Trophoblast cell (in vitro differentiated cells and primary cell): ENCODE measurements around the gene FKBP7.

Experiments
- DNase-seq, 2 donors: peaks; one replicate each; pipeline ENCODE4 v3.0.0-alpha.2; 2016
- H2AFZ ChIP-seq: 2 replicates; pipeline ENCODE4 v1.6.1; 2013; ENCODE audit warnings: low read length, moderate library complexity, mild to moderate bottlenecking; ENCODE audit not compliant: insufficient read depth, poor library complexity
- H2AK5ac ChIP-seq: 2 replicates; pipeline ENCODE4 v1.6.1; 2013; ENCODE audit warnings: mild to moderate bottlenecking, low read length
- H2BK120ac ChIP-seq: 2 replicates; pipeline ENCODE4 v1.6.1; 2013; ENCODE audit warnings: low read length, mild to moderate bottlenecking, moderate library complexity; ENCODE audit not compliant: insufficient read depth, poor library complexity
- H2BK12ac ChIP-seq: 2 replicates; pipeline ENCODE4 v1.6.1; 2013; ENCODE audit warnings: mild to moderate bottlenecking, low read length, moderate library complexity
- H2BK5ac ChIP-seq: 2 replicates; pipeline ENCODE4 v1.6.1; 2013; ENCODE audit warnings: low read length, low read depth, moderate library complexity, mild to moderate bottlenecking; ENCODE audit not compliant: poor library complexity
- H3K14ac ChIP-seq: 2 replicates; pipeline ENCODE4 v1.6.1; 2013; ENCODE audit warnings: mild to moderate bottlenecking, low read length
- H3K18ac ChIP-seq: 2 replicates; pipeline ENCODE4 v1.6.1; 2013; ENCODE audit warnings: mild to moderate bottlenecking, low read length
- H3K23ac ChIP-seq: 2 replicates; pipeline ENCODE4 v1.6.1; 2013; ENCODE audit warnings: low read length
- H3K27ac ChIP-seq: 2 replicates; pipeline ENCODE4 v1.5.1; 2013; ENCODE audit warnings: low read depth, mild to moderate bottlenecking, inconsistent platforms, low read length, moderate library complexity
- H3K27me3 ChIP-seq: 2 replicates; pipeline ENCODE4 v1.6.1; 2013; ENCODE audit warnings: inconsistent platforms, mild to moderate bottlenecking, low read length, moderate library complexity; ENCODE audit not compliant: insufficient read depth
- H3K36me3 ChIP-seq, 2 experiments: 1 replicate in 1 of 2; 2 replicates in 1 of 2; pipeline ENCODE4 v1.6.1; 2013; ENCODE audit warnings: low read length in 2 of 2, mild to moderate bottlenecking in 2 of 2, moderate library complexity in 1 of 2; ENCODE audit not compliant: insufficient read depth in 2 of 2, control insufficient read depth in 1 of 2
- H3K4ac ChIP-seq: 2 replicates; pipeline ENCODE4 v1.6.1; 2013; ENCODE audit warnings: low read depth, mild to moderate bottlenecking, low read length, moderate library complexity
- H3K4me1 ChIP-seq, 2 experiments: 1 replicate in 1 of 2; 2 replicates in 1 of 2; pipeline ENCODE4 v1.6.1; 2013; ENCODE audit warnings: low read length in 2 of 2, mild to moderate bottlenecking in 2 of 2, moderate library complexity in 1 of 2; ENCODE audit not compliant: insufficient read depth in 2 of 2, control insufficient read depth in 1 of 2
- H3K4me2 ChIP-seq: 2 replicates; pipeline ENCODE4 v1.6.1; 2013; ENCODE audit warnings: inconsistent platforms, mild to moderate bottlenecking, low read length, moderate library complexity
- H3K4me3 ChIP-seq: 2 replicates; pipeline ENCODE4 v1.5.1; 2013; ENCODE audit warnings: mild to moderate bottlenecking, low read depth, low read length, inconsistent platforms
- H3K79me1 ChIP-seq: one replicate; pipeline ENCODE4 v1.6.1; 2013; ENCODE audit warnings: low read length
- H3K79me2 ChIP-seq: 2 replicates; pipeline ENCODE4 v1.6.1; 2013; ENCODE audit warnings: low read length, mild to moderate bottlenecking; ENCODE audit not compliant: control insufficient read depth, insufficient read depth, poor library complexity
- H3K9ac ChIP-seq: 2 replicates; pipeline ENCODE4 v1.6.1; 2013; ENCODE audit warnings: mild to moderate bottlenecking, low read length
- H3K9me3 ChIP-seq: 2 replicates; pipeline ENCODE4 v1.6.1; 2013; ENCODE audit warnings: low read depth, mild to moderate bottlenecking, control low read depth, inconsistent platforms, low read length; ENCODE audit not compliant: insufficient read depth
- H4K12ac ChIP-seq: 2 replicates; pipeline ENCODE4 v1.6.1; 2013; ENCODE audit warnings: low read depth, mild to moderate bottlenecking, low read length, moderate library complexity
- H4K8ac ChIP-seq: 2 replicates; pipeline ENCODE4 v1.6.1; 2013; ENCODE audit warnings: low read depth, mild to moderate bottlenecking, low read length, moderate library complexity
- H4K91ac ChIP-seq: one replicate; pipeline ENCODE4 v1.6.1; 2013; ENCODE audit warnings: low read depth, mild to moderate bottlenecking, low read length, moderate library complexity
- WGBS: extraction: QIAGEN DNeasy Blood & Tissue Kit; methylation state at CpG from one replicate; pipeline ENCODE4 v1.1.7; 2013; ENCODE audit warnings: missing lambda C conversion rate; ENCODE audit not compliant: insufficient read length, insufficient coverage; ENCODE audit errors: extremely low coverage; 5-methylcytosine and 5-hydroxymethylcytosine counted together

Gene FKBP7

DNA sequence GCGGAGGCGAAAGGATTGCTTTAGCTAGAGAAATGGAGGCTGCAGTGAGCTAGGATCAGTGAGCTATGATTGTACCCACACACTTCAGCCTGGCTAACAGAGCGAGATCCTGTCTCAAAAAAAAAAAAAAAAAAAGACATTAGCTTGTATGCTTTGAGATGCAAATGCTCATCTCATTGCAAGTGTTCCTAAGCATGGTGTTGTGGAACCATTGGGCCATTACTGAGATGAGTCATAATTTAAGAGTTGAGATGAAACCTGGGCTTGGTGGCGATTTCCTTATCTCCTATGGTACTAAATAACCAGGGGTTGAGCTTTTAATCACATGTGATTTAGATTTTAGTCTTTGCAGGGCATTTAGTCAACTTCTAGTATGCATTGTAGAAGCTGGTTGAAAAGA, 4.0 kb upstream of the FKBP7 start:
- no peak overlapping the region for H3K4me2 ChIP-seq
- no peak overlapping the region for H2BK12ac ChIP-seq
- H3K4me3 ChIP-seq = no peak overlapping the region
- no peaks in the 10 kb centered on the region for H3K36me3 ChIP-seq
- no peak overlapping the region for H4K91ac ChIP-seq
- no peak overlapping the region for H4K8ac ChIP-seq
- peaks cover 0 to 2% of the 10 kb centered on the region in 2 experiments for H3K4me1 ChIP-seq
- H3K27me3 ChIP-seq = no peaks in the 10 kb centered on the region
- peak in 1 of 2 donors; percentile 7 for DNase-seq
- no peak overlapping the region for H2BK120ac ChIP-seq
- no peak overlapping the region for H2AFZ ChIP-seq
- no peak overlapping the region for H3K23ac ChIP-seq
- H3K9ac ChIP-seq = no peak overlapping the region
- peaks cover 2% of the 10 kb centered on the region for H3K79me1 ChIP-seq
- WGBS = no CpG with 5 or more reads among the region's 4 CpGs
- H4K12ac ChIP-seq = no peak overlapping the region
- no peak overlapping the region for H3K27ac ChIP-seq
- no peak overlapping the region for H3K14ac ChIP-seq
- no peak overlapping the region for H3K4ac ChIP-seq
- no peak overlapping the region for H3K18ac ChIP-seq
- H3K9me3 ChIP-seq = no peaks in the 10 kb centered on the region
- H2AK5ac ChIP-seq = no peak overlapping the region
- no peaks in the 10 kb centered on the region for H3K79me2 ChIP-seq
- H2BK5ac ChIP-seq = no peak overlapping the region

- WGBS = no CpG with 5 or more reads among the region's 92 CpGs
- H3K4me1 ChIP-seq = peaks cover 0 to 2% of the 10 kb centered on the region in 2 experiments
- peak within 1 kb of the TSS; percentile 45 for H3K14ac ChIP-seq
- H3K18ac ChIP-seq = peak within 1 kb of the TSS; percentile 67
- no peaks in the 10 kb centered on the region for H3K79me2 ChIP-seq
- no peak within 1 kb of the TSS for H2BK5ac ChIP-seq
- peak; percentile 99 for DNase-seq
- H2BK12ac ChIP-seq = no peak within 1 kb of the TSS
- H3K79me1 ChIP-seq = peaks cover 2% of the 10 kb centered on the region
- peak within 1 kb of the TSS; percentile 81 for H3K9ac ChIP-seq
- H3K23ac ChIP-seq = no peak within 1 kb of the TSS
- H4K12ac ChIP-seq = peak within 1 kb of the TSS; percentile 46
- peak within 1 kb of the TSS; percentile 87 for H3K4me3 ChIP-seq
- H3K4ac ChIP-seq = peak within 1 kb of the TSS; percentile 19
- H2BK120ac ChIP-seq = peak within 1 kb of the TSS; percentile 13
- H2AFZ ChIP-seq = peak within 1 kb of the TSS; percentile 70
- no peak within 1 kb of the TSS for H3K27ac ChIP-seq
- no peaks in the 10 kb centered on the region for H3K9me3 ChIP-seq
- peak within 1 kb of the TSS; percentile 66 for H3K4me2 ChIP-seq
- H3K27me3 ChIP-seq = no peaks in the 10 kb centered on the region
- peak within 1 kb of the TSS; percentile 39 for H4K91ac ChIP-seq
- H3K36me3 ChIP-seq = no peaks in the 10 kb centered on the region
- peak within 1 kb of the TSS; percentile 72 for H4K8ac ChIP-seq
- no peak within 1 kb of the TSS for H2AK5ac ChIP-seq
These were observed 2.1 kb upstream of the FKBP7 start, which contains the start of gene PLEKHA3 for GRCh38 chr2:178480227-178481181. PLEKHA3 (plus strand) TSS chr2:178480457; CDS start chr2:178480870, 413 bp downstream.

- peak overlapping the region; percentile 46 for H4K12ac ChIP-seq
- H2AFZ ChIP-seq = peak overlapping the region; percentile 70
- no peak overlapping the region for H2AK5ac ChIP-seq
- H4K91ac ChIP-seq = no peak overlapping the region
- no peak overlapping the region for H3K27ac ChIP-seq
- H3K9me3 ChIP-seq = no peaks in the 10 kb centered on the region
- peak overlapping the region; percentile 58 for H4K8ac ChIP-seq
- DNase-seq = peak in 1 of 2 donors; percentile 2
- H3K4me1 ChIP-seq = peaks cover 0 to 2% of the 10 kb centered on the region in 2 experiments
- H3K27me3 ChIP-seq = no peaks in the 10 kb centered on the region
- H3K79me2 ChIP-seq = no peaks in the 10 kb centered on the region
- no peaks in the 10 kb centered on the region for H3K36me3 ChIP-seq
- H3K79me1 ChIP-seq = peaks cover 2% of the 10 kb centered on the region
- H3K4me2 ChIP-seq = peak overlapping the region; percentile 66
- H2BK12ac ChIP-seq = no peak overlapping the region
- no peak overlapping the region for H3K23ac ChIP-seq
- H2BK120ac ChIP-seq = no peak overlapping the region
- no peak overlapping the region for H3K9ac ChIP-seq
- no CpG with 5 or more reads among the region's 19 CpGs for WGBS
- H3K14ac ChIP-seq = no peak overlapping the region
- no peak overlapping the region for H3K18ac ChIP-seq
- H3K4me3 ChIP-seq = peak overlapping the region; percentile 87
- no peak overlapping the region for H2BK5ac ChIP-seq
- H3K4ac ChIP-seq = no peak overlapping the region
These were observed 1.4 kb upstream of the FKBP7 start for GRCh38 chr2:178479758-178480226.

GRCh38 chr2:178479275-178479616, 846 bp upstream of the FKBP7 start:
- Histone ChIP-seq H4K91ac (no peak overlapping the region), H3K27me3 (no peaks in the 10 kb centered on the region), H4K8ac (no peak overlapping the region), H3K79me1 (peaks cover 2% of the 10 kb centered on the region), H3K14ac (no peak overlapping the region), H3K4me3 (no peak overlapping the region), H3K4me2 (peak overlapping the region; percentile 97), H3K23ac (no peak overlapping the region), H3K9ac (no peak overlapping the region), H3K36me3 (no peaks in the 10 kb centered on the region), H3K18ac (no peak overlapping the region), H3K4me1 (peaks cover 0 to 2% of the 10 kb centered on the region in 2 experiments), H2BK120ac (no peak overlapping the region), H2AK5ac (no peak overlapping the region), H3K4ac (no peak overlapping the region), H3K9me3 (no peaks in the 10 kb centered on the region), H2BK5ac (no peak overlapping the region), H4K12ac (no peak overlapping the region), H3K27ac (no peak overlapping the region), H2BK12ac (no peak overlapping the region), H2AFZ (no peak overlapping the region), H3K79me2 (no peaks in the 10 kb centered on the region)
- DNase-seq = no peak
- 100% methylated on average over 1 of the region's 4 CpGs for WGBS
